HEK293T (cell line): ENCODE measurements around the gene KRT84.

Experiments
- CTCF ChIA-PET: fragments of 350-600 bp; formaldehyde crosslinking; extraction: SDS; loops from one replicate; lab custom pipeline; 2021; ENCODE audit warnings: antibody characterized with exemption, inconsistent platforms; lab: Yijun Ruan, JAX
- POLR2A ChIA-PET: fragments of 350-600 bp; formaldehyde crosslinking; extraction: SDS; loops from one replicate; lab custom pipeline; 2020; ENCODE audit warnings: antibody characterized with exemption, inconsistent platforms; lab: Yijun Ruan, JAX
- DNase-seq: peaks from one replicate; pipeline ENCODE4 v3.0.0; 2012; ENCODE audit warnings: mixed read lengths; ENCODE audit errors: extremely low spot score
- ARNT ChIP-seq: fragments of 450-650 bp; IDR thresholded peaks from 2 replicates; pipeline ENCODE4 v1.6.1; 2017; ENCODE audit warnings: mild to moderate bottlenecking
- BHLHE40 ChIP-seq: fragments of 450-650 bp; IDR thresholded peaks from 2 replicates; pipeline ENCODE4 v1.6.1; 2016; ENCODE audit warnings: mild to moderate bottlenecking, moderate library complexity, borderline replicate concordance
- CTBP1 ChIP-seq: fragments of 450-650 bp; IDR thresholded peaks from 2 replicates; pipeline ENCODE4 v1.6.1; 2016; ENCODE audit warnings: borderline replicate concordance
- ELF4 ChIP-seq: fragments of 450-650 bp; IDR thresholded peaks from 2 replicates; pipeline ENCODE4 v1.6.1; 2017; ENCODE audit warnings: antibody characterized with exemption
- FOXA1 ChIP-seq: fragments of 450-650 bp; IDR thresholded peaks from 2 replicates; pipeline ENCODE4 v1.6.1; 2016; ENCODE audit warnings: mild to moderate bottlenecking
- FOXK2 ChIP-seq: fragments of 450-650 bp; IDR thresholded peaks from 2 replicates; pipeline ENCODE4 v1.6.1; 2016; ENCODE audit warnings: mild to moderate bottlenecking
- FOXM1 ChIP-seq: fragments of 450-650 bp; IDR thresholded peaks from 2 replicates; pipeline ENCODE4 v1.6.1; 2017; ENCODE audit warnings: mild to moderate bottlenecking, borderline replicate concordance
- HDGF ChIP-seq: fragments of 450-650 bp; IDR thresholded peaks from 2 replicates; pipeline ENCODE4 v1.6.1; 2017; ENCODE audit warnings: antibody characterized with exemption, borderline replicate concordance
- L3MBTL2 ChIP-seq: fragments of 450-650 bp; conservative IDR thresholded peaks from 2 replicates; pipeline ENCODE4 v1.6.1; 2016; ENCODE audit warnings: mild to moderate bottlenecking
- LEF1 ChIP-seq: fragments of 450-650 bp; IDR thresholded peaks from 2 replicates; pipeline ENCODE4 v1.6.1; 2017; ENCODE audit warnings: mild to moderate bottlenecking, borderline replicate concordance
- NFRKB ChIP-seq: fragments of 450-650 bp; IDR thresholded peaks from 2 replicates; pipeline ENCODE4 v1.6.1; 2016; ENCODE audit warnings: mild to moderate bottlenecking, moderate library complexity
- SP1 ChIP-seq: fragments of 450-650 bp; IDR thresholded peaks from 2 replicates; pipeline ENCODE4 v1.6.1; 2017
- SUZ12 ChIP-seq: fragments of 450-650 bp; IDR thresholded peaks from 2 replicates; pipeline ENCODE4 v1.6.1; 2016; ENCODE audit warnings: mild to moderate bottlenecking
- TARDBP ChIP-seq: fragments of 450-650 bp; IDR thresholded peaks from 2 replicates; pipeline ENCODE4 v1.6.1; 2016
- ZNF384 ChIP-seq: fragments of 450-650 bp; IDR thresholded peaks from 2 replicates; pipeline ENCODE4 v1.6.1; 2016
- TF ChIP-seq, protein P1 (sequence below): fragments of 450-650 bp; IDR thresholded peaks from 2 replicates; pipeline ENCODE4 v1.6.1; 2016

Gene KRT84

DNA sequence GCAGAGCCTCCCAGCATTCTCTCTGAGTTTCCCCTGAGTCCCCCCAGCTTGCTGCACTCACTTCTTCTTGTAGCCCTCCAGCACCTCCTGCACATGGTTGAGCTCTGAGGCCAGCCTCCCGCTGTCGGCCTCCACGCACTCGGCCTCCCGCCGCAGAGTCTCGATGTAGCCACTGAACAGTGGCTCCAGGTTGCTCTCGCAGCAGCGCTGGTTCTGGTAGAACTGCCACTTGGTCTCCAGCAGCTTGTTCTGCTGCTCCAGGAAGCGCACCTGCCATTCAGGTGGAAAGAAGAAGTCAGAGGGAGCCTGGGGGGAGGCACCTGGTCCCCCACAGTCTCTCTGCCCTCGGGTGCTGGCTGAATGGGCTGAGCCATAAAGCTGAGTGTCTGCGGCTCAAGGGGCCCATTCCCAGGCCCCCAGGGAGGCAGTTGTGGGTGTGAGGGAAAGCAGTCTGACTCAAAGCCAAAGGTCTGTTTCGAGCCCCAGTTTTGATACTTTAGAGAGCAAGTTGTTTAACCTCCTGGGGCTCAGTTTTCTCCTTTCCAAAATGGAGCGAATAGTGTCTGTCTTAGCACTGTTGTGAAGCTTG is 20.5 kb downstream of the KRT84 start:
- ChIA-PET POLR2A (no interaction called here), CTCF (interaction anchor here (0.6 to 2.4 kb wide), 3 partner anchors 38 to 520 kb away, joined by 3 to 9 read pairs (median 3); no protein-coding TSS in a partner anchor)
- no peak for TF ChIP-seq FOXM1
- no peak for TF ChIP-seq ZNF384
- no peak for TF ChIP-seq ELF4
- TF ChIP-seq, protein P1, sequence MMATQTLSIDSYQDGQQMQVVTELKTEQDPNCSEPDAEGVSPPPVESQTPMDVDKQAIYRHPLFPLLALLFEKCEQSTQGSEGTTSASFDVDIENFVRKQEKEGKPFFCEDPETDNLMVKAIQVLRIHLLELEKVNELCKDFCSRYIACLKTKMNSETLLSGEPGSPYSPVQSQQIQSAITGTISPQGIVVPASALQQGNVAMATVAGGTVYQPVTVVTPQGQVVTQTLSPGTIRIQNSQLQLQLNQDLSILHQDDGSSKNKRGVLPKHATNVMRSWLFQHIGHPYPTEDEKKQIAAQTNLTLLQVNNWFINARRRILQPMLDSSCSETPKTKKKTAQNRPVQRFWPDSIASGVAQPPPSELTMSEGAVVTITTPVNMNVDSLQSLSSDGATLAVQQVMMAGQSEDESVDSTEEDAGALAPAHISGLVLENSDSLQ = no peak
- no peak for TF ChIP-seq ARNT
- no peak for TF ChIP-seq BHLHE40
- no peak for TF ChIP-seq SP1
- no peak for TF ChIP-seq CTBP1
- no peak for TF ChIP-seq TARDBP
- no peak for TF ChIP-seq L3MBTL2
- TF ChIP-seq LEF1 = no peak
- no peak for TF ChIP-seq NFRKB
- no peak for DNase-seq

DNA sequence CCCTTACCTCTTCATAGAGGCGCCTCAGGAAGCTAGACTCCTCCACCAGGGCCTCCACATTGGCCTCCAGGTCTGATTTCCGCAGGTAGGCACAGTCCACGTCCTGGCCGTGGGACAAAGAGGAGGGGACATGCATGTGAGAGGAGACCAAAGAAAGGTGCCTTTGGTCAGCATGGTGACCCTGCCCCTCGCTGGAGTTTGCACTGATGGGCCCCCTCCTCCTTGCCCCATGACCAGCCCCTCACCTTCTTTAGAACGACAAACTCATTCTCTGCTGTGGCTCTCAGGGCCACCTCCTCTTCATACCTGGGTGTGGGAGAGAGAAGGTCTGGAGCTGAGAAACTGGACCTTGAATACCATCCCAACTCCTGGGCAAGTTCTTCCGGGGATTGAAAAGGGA is 21.4 kb downstream of the KRT84 start:
- POLR2A ChIA-PET = no interaction called here
- CTCF ChIA-PET = interaction anchor here (0.9 to 2.4 kb wide), 2 partner anchors 208 to 515 kb away, joined by 3 to 9 read pairs; no protein-coding TSS in a partner anchor
- no peak for DNase-seq
- TF ChIP-seq BHLHE40 (no peak), SUZ12 (no peak), FOXK2 (no peak), FOXM1 (no peak), ELF4 (no peak), LEF1 (no peak), CTBP1 (no peak), ARNT (no peak), FOXA1 (no peak), ZNF384 (no peak), NFRKB (no peak), L3MBTL2 (no peak), SP1 (no peak), HDGF (no peak), TARDBP (no peak)
- TF ChIP-seq, protein P1 = no peak

DNA sequence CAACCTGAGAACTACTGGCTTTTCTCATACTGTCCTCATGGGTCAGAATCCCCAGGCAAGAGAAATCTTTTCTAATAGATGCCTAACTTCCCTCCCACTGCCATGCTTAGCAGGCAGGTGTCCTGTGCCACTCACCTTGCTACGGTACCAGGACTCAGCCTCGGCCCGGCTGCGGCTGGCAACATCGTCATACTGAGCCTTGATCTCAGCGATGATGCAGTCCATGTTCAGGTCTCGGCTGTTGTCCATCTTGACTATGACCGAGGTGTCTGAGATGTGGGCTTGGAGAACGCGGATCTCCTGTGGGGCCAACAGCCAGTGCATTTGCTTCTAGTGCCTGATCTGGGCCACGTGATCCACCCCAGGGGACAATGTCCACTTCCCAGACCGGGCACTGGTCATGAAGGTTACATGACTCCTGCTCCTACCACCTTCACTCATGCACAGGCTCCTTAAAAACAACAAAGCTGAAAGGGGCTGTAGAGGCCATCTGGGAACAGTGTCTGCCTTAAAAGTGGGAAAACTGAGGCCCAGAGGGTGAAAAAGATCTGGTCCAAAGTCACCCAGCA is 22.3 kb downstream of the KRT84 start:
- DNase-seq = no peak
- POLR2A ChIA-PET = no interaction called here
- no peak for TF ChIP-seq CTBP1
- TF ChIP-seq ARNT = no peak
- CTCF ChIA-PET = no interaction called here

DNA sequence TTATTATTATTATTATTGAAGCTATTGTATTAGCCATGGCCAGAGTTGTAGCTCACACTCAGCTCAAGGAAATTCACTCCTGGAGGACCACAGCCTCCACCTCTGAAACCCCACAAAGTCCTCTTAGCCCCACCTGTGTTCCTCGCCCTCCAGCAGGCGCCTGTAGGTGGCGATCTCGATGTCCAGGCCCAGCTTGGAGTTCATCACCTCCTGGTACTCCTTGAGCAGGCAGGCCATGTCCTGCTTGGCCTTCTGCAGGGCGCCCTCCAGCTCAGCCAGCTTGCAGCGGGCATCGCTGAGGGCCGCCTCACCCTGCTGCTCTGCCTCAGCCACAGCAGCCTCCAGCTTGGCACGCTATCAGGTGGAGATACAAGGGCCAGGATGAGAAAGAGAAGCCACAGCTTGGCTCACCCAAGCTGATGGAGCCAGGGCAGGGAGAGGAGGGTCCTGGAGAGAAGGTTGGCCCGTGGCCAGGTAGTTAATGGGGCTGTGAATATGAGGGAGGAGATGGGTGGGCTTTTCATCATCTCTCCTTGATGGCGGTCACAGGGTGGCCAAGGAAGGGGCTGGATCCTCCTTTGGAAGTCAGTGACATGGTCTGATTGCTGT is 23.2 kb downstream of the KRT84 start:
- ChIA-PET POLR2A (no interaction called here), CTCF (interaction anchor here (0.5 to 1.7 kb wide), 6 partner anchors 9 to 206 kb away, joined by 3 to 13 read pairs (median 3); no protein-coding TSS in a partner anchor)
- DNase-seq = no peak
- TF ChIP-seq SUZ12 (no peak), L3MBTL2 (no peak), NFRKB (no peak), ARNT (no peak), HDGF (no peak), ZNF384 (no peak), FOXM1 (no peak), FOXA1 (no peak), SP1 (no peak)

- no peak for TF ChIP-seq ZNF384
- TF ChIP-seq ARNT = no peak
- TF ChIP-seq ELF4 = no peak
- TF ChIP-seq HDGF = no peak
- no peak for TF ChIP-seq TARDBP
- no peak for TF ChIP-seq LEF1
- no peak for TF ChIP-seq L3MBTL2
- TF ChIP-seq, protein P1 = no peak
- CTCF ChIA-PET = interaction anchor here (0.5 to 1.7 kb wide), 7 partner anchors 9 to 205 kb away, joined by 3 to 13 read pairs (median 3); no protein-coding TSS in a partner anchor
- DNase-seq = no peak
Measured at GRCh38 chr12:52361553-52361952, 23.9 kb downstream of the KRT84 start.

DNA sequence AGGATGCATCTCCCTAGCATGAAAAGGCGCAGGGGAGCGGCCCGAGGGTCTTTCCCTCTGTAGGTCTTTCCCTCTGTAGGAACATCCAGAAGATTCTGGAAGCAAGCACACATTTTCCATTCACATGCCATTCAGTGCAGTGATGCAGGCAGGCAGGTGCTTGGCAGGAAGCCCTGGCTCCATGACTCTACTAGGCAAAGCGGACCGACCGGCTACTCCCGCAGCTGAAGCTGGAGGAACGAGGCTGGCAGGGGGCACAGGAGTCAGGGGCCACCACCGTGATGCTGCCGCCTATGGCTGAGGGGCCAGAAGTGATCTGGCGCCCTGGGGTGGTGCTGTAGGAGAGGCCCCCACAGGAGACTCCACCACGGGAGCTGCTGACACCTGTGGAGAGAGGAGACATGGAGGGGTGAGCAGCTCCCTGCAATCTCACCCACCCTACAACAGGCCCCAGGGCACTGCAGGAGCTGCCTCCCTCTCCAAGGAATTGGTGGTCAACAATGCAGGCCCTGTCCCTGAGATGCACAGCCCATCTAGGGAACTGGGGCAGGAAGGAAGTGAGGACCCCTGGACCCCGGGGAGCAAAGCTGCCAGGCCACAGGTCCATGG is 24.7 kb downstream of the KRT84 start:
- DNase-seq = no peak
- POLR2A ChIA-PET = no interaction called here
- TF ChIP-seq FOXA1 = no peak
- no peak for TF ChIP-seq SP1
- TF ChIP-seq TARDBP = no peak
- TF ChIP-seq FOXM1 = no peak
- no peak for TF ChIP-seq NFRKB
- TF ChIP-seq, protein P1 = no peak
- no peak for TF ChIP-seq BHLHE40
- no peak for TF ChIP-seq CTBP1
- no peak for TF ChIP-seq SUZ12
- no peak for TF ChIP-seq ZNF384
- CTCF ChIA-PET = interaction anchor here (1.1 to 1.7 kb wide), 3 partner anchors 11 to 204 kb away, joined by 5 to 13 read pairs (median 5); no protein-coding TSS in a partner anchor

More at GRCh38 chr12:52361553-52361952, 23.9 kb downstream of the KRT84 start:
- POLR2A ChIA-PET = no interaction called here
